HG02571 (cell line): ENCODE results near the gene EIF4G1.
"Not testable (repeated sequence)": the region's sequence is repeated elsewhere in the genome, so short reads cannot be mapped to it uniquely, and the experiment has no call there.

Source experiments
- ATAC-seq: cut with Tn5 transposase; IDR thresholded peaks from one replicate; pipeline ENCODE4 v1.9.1; 2021; ENCODE audit warnings: mild to moderate bottlenecking, moderate library complexity; ENCODE audit not compliant: unreplicated experiment

Gene EIF4G1

DNA sequence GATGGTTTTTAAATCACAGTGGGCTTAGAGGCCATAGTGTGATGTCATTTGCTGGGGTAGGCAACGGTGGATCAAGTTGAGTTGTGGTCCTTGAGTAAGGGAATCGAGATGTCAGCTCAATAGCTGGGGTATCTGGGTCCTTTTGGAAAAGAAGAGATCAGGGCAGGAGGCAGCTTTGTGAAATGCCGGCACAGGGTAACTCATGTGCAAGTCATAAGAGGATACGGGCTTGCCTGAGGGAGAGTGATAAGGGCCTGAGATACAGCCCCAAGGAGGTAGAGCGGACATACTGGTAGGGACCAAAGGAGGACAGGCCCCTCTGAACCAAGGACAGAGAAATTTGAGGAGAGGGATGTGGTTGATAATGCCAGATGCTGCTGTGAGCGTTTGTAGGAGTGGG, 18.8 kb downstream of the EIF4G1 start:
- no peak for ATAC-seq

DNA sequence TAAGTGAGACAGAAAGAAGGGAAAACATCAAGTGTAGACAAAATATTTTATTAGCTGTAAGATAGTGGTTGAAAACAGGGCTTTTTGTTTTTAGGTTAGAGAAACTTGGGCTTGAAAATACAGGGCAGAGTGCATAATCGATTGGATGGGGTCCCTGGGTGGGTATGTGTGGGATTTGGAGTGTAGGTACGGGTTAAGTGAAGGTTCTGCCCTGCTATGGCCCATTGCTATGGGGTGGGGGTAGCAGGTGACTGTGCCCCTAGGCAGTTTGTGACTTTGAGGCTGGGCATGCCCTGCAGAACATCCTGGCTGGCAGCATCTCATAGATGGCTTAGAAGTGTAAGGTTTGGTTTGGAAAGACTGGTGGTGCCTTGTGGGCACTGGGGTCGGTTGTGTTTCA, 19.3 kb downstream of the EIF4G1 start:
- no peak for ATAC-seq

DNA sequence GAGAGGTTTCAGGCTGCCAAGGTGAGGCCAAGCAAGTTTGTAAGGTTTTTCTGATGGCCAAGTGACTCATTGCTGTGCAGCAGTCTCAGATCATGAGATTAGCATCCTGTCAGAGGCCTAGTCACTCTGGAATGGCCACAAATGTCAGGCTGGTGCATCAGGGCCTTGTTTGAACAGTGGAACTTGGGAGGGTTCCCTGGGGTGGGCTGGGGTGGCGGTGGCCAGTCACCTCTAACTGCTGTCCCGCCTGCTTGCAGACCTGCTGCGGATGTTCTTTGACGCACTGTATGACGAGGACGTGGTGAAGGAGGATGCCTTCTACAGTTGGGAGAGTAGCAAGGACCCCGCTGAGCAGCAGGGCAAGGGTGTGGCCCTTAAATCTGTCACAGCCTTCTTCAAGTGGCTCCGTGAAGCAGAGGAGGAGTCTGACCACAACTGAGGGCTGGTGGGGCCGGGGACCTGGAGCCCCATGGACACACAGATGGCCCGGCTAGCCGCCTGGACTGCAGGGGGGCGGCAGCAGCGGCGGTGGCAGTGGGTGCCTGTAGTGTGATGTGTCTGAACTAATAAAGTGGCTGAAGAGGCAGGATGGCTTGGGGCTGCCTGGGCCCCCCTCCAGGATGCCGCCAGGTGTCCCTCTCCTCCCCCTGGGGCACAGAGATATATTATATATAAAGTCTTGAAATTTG, 20.2 kb downstream of the EIF4G1 start:
- ATAC-seq, result no peak

DNA sequence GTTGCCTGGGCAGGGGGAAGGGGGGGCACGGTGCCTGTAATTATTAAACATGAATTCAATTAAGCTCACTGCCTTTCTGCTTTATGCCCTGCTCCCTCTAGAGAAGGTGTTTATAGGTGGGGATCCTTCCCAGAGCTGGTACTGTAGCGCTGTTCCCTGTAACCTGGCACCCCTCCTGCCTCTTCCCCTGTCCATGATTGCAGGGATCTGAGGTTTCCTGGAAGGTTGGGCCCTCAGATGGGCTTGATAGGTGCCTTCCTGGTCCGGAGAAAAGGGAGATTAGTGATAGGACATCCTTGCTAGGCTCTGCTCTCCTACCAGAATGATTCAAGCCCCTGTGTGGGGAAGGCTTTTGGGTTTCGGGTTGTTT, 20.9 kb downstream of the EIF4G1 start:
- peak; percentile 6 for ATAC-seq

DNA sequence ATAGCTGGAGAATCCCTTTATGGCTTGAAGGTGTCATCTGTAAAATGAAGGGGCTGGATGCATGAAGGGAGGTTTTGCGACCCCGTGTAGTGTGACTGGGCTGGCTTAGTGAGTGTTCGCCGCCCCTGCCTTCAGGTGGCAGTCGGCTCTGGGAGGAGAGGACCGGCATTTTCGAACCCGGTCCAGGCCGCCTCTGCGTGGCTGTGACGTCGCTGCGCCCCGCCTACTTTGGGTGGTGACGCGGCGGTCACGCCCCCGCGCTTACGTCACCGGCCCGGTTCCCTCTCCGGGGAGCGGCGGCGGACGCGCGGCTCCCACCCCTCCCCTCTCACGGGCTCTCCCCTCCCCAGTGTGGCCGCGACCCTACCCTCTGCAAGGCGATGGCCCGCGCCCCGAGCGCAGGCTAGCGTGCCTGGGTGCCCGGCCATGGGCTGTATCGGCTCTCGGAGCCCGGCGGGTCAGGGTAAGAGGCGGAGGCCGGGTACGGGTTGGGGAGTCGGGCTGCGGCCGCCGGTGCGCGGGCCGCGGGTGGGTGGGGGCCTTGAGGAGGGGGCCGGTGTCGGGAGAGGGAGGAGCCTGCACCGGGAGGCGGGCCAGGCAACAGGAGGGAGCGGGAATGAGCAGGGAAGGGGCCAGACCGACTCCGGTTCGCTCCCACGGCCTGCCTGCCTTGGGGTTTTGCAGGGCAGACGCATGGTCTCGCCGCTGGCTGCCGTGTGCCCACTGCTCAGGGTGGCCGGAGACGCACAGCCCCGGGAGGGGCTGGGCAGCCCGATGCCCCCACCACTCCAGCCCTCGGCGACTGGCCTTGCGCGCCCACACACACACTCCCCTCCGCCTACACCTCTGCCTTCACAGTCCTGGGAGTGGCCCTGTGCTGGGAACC, 21.5 kb downstream of the EIF4G1 start:
- ATAC-seq, result peak; percentile 77

DNA sequence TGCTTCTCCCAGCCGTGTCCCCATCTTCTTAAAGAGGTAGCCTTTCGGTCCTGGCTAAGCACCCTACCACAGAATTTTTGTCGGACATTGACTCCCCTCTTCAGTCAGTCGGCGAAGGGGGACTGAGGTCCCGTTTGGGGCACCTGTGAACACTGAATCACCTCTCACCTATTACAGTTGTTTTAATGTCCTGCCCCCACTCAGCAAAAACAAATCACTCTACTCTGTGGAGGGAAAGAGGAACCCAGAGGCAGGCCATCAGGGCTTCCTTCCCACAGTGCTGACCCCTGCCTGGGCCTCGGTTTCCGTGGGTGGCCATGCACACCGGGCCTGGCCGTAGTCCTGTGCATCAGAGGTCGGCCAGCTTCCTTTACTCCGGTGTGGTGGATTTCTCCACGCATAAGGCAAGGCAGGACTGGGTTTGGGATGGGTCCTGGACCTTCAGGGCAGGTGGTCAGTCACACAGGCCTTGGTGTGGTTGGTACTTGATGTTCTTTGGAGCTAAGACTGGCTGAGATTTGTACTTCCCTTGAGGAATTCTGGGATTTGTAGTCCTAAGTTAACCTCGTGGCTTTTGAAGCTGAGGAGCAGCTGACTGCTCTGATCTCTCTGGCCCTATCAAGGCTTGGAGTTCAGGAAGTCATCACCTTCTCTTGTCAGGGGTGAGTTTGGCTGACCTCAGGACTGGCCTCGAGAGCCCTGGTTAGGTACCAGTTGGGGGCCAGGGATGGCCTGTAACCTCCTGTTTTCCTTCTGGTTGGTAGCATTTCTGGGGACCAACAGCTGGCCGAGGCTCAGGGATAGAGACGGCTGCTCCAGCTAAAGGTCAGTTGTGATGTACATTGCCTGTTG, 22.4 kb downstream of the EIF4G1 start:
- no peak for ATAC-seq

DNA sequence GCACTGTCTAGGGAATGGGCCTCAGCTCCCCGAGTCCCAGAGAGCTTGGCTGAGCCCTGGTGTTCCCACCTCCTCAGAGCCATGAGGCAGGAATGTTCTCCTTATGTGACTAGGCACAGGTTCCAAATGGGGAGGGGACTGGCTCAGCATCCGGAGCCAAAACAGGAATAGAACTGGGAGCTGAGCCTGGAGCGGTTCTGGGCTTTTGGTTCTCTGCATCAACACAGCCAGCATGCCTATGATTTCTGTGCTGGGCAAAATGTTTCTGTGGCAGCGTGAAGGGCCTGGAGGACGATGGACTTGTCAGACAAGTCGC, 23.0 kb downstream of the EIF4G1 start, which contains the start of gene FAM131A:
Gene FAM131A (plus strand): TSS at position 202 of the 316 bp plus-strand sequence. CDS start 31 bp downstream, at position 233.
- no peak for ATAC-seq

DNA sequence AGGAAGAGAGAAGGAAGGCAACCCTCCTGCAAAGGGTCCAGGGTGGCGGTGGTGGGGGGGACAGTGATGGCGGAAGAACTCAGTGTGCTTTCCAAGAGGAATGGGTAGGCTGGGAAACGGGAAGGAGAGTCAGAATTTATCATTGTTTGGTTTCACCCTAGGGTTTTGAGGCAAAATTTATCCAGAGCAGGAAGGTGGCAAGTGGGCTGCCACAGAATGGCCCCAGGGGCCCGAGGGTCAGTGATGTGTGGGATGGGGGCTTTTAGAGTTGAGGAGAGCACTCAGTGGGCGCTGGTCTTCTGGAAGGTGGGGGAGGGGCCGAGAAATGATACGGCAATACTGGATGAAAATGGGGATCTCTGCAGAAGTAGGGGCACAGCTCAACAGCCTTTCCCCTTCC, 23.6 kb downstream of the EIF4G1 start:
- no peak for ATAC-seq

DNA sequence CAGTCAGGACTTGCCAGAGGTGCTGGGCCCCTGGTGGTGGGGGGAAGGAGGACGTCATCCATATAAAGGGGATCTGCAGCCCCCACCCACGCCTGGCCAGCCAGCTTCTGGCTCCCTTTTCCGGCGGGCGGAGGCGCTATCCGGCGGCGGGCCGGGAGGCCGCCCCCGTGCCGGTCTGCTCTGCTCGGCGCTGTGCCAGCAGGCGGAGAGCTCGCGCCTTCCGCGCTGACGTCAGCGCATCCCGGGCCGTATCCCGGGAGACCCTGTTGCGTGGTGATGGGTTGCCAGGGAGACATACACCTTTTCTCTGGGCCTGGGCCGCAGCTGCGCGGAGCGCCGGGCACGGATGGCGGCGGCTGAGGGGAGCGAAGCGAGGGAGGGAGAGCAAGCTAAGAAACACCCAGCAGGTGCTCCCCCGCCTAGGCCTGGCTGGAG, 24.1 kb downstream of the EIF4G1 start:
- no peak for ATAC-seq

DNA sequence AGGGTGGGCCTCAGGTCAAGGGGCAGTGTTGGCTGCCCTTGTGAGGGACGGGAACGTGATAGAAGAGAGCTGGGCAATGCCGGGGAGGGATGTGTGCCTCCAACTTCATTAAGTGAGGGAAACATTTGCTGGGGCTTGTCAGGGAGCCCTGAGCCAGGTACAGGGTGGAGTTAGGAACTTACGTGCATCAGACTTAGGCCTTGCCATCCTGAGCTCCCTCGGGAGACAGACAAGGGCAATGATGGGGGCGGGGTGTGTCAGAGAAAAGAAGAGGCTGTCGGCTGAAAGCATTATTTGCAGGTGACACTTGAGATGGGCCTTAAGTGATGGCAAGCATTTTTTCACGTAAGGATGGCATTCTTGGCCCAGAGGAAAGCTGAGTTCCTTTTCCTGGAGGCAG, 24.6 kb downstream of the EIF4G1 start:
- no peak for ATAC-seq

DNA sequence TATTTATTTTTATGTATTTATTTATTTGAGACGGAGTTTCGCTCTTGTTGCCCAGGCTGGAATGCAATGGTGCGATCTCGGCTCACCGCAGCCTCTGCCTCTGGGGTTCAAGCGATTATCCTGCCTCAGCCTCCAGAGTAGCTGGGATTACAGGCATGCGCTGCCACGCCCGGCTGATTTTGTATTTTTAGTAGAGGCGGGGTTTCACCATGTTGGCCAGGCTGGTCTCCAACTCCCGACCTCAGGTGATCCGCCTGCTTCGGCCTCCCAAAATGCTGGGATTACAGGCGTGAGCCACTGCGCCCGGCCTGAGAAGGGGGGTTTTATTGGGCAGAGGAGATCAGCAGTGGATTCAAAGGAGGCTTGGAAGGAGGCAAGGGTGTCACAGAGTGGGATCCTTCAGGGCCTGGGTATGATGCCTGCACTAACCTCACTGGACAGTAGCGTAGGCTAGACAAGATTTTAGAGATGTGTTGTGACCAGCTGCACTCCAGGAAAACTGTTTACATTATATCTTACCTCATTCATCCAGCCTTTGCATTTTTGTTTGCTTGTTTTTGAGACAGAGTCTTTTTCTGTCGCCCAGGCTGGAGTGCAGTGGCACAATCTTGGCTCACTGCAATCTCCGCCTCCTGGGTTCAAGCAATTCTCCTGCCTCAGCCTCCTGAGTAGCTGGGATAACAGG, 25.2 kb downstream of the EIF4G1 start:
- not testable (repeated sequence) for ATAC-seq

DNA sequence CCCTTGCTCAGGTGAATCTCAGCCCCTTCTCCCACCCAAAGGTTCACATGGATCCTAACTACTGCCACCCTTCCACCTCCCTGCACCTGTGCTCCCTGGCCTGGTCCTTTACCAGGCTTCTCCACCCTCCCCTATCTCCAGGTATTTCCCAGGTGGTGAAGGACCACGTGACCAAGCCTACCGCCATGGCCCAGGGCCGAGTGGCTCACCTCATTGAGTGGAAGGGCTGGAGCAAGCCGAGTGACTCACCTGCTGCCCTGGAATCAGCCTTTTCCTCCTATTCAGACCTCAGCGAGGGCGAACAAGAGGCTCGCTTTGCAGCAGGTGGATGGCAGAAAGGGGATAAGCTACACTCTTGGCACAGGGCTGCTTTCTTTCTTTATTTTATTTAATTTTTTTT, 27.5 kb downstream of the EIF4G1 start:
- ATAC-seq, result no peak

DNA sequence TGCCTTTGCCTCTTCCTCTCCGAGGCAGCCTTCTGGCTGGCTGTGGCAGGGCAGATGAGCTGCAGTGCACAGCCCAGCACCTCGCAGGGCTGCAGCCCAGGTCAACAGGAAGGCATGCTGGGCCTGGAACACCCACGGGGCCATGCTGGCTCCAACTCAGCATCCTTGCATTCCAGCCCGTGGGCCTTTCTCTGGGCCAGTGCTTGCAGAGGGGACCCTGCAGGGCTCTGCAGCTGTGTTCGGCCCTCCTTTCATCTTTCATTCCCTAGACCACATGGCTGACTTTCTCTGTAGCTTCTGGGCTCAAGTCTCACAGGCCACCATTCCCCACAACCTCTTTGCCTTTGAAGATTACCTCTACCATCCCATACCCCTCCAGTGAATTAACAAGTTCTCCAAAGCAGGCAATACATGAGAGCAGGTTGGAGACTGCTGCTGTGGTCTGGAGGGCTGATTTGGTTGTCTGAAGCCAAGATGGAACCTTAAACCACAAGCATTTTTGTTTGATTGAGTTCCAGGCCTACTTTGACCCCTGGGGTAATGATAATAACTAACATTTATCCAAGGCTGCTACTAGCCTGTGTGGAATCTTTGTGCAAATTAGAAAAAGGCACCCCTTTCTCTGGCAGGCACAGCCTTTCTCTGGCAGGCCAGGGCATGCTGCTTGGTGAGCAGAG, 28.9 kb downstream of the EIF4G1 start:
- ATAC-seq, result no peak

DNA sequence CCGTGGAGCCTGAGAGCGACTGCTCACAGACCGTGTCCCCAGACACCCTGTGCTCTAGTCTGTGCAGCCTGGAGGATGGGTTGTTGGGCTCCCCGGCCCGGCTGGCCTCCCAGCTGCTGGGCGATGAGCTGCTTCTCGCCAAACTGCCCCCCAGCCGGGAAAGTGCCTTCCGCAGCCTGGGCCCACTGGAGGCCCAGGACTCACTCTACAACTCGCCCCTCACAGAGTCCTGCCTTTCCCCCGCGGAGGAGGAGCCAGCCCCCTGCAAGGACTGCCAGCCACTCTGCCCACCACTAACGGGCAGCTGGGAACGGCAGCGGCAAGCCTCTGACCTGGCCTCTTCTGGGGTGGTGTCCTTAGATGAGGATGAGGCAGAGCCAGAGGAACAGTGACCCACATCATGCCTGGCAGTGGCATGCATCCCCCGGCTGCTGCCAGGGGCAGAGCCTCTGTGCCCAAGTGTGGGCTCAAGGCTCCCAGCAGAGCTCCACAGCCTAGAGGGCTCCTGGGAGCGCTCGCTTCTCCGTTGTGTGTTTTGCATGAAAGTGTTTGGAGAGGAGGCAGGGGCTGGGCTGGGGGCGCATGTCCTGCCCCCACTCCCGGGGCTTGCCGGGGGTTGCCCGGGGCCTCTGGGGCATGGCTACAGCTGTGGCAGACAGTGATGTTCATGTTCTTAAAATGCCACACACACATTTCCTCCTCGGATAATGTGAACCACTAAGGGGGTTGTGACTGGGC, 30.3 kb downstream of the EIF4G1 start:
- no peak for ATAC-seq

DNA sequence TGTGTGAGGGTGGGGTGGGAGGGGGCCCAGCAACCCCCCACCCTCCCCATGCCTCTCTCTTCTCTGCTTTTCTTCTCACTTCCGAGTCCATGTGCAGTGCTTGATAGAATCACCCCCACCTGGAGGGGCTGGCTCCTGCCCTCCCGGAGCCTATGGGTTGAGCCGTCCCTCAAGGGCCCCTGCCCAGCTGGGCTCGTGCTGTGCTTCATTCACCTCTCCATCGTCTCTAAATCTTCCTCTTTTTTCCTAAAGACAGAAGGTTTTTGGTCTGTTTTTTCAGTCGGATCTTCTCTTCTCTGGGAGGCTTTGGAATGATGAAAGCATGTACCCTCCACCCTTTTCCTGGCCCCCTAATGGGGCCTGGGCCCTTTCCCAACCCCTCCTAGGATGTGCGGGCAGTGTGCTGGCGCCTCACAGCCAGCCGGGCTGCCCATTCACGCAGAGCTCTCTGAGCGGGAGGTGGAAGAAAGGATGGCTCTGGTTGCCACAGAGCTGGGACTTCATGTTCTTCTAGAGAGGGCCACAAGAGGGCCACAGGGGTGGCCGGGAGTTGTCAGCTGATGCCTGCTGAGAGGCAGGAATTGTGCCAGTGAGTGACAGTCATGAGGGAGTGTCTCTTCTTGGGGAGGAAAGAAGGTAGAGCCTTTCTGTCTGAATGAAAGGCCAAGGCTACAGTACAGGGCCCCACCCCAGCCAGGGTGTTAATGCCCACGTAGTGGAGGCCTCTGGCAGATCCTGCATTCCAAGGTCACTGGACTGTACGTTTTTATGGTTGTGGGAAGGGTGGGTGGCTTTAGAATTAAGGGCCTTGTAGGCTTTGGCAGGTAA, 31.1 kb downstream of the EIF4G1 start:
- ATAC-seq, result no peak

DNA sequence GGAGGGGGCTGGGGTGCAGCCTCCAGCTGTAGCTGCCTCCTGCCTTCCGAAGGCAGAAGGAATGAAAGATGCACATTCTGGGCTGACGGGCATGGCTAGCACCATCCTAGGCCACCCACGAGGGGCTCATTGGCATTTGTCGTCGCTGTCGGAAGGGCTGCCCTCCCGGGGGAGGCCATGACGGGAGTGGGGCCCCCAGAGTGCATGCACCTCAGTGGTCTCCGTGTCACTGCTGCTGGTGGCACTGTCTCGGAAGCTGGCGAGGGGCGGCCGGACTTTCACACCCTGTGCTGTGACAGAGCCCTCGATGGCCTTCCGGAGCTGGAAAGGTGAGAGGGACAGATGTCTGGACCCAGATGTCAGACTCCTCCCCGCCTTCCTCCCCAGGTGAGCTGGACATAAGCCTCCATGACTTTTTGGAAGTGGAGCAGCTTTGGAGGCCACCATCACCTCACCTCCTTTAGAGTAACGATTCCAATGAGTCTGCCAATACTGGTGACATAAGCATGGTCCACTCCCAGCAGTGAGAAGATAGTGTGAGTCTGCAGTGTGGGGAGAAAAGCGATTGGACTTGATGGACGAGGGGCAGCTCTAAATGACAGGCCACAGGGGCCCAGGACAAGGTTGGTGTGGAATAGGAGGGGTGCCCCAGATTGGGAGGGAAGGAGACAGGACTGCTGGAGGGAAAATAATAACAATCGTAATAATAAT, 32.2 kb downstream of the EIF4G1 start:
- no peak for ATAC-seq

DNA sequence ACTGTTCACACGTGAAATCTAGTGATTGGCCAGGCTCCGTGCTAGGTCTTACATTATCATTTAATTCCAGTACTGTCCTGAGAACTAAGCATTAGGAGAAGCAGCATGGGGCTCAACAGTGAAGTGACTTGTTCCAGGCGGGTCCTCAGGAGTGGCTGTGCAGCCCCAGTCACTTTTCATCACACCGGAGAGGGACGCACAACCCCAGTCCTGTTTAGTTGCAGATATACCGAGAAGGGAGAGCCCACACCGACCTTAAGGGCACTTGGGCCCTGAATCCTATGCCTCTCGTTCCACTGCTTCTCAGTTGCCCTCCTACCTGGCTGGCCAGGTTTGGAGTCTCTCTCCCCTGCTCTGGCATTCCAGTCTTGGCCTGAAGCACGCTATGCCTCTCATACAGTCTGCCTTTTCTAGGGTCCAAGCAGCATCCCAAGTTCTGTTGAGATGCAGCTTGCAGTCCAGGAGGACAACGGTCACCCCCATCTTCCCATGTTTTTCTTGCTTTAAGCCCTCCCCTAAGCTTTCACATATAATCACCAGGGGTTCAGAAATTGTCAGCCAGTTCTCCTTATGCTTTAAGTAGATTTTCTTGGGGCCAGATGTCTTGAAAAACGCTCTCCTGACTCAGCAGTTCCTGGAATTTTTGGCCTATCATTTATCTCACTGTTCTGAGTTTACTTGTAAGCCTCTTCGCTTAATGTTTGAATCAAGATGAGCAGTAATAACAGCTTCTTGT, 33.1 kb downstream of the EIF4G1 start:
- no peak for ATAC-seq

DNA sequence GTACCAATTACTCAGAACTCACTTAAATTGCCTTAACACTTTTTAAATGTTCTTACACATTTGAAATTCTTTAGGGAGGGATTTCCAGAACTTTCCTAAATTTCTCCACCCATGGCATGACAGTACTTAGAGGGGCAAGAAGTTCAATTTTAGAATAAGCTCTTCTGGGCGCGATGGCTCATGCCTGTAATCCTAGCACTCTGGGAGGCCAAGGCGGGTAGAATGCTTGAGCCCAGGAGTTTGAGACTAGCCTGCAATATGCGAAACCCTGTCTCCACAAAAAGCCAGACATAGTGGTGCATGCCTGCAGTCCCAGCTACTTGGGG, 33.6 kb downstream of the EIF4G1 start:
- ATAC-seq, result no peak
